HFFc6 (cell line): ENCODE measurements around the gene RNF182. TPM values are rescaled to one million over a fixed set of nuclear protein-coding genes. Genes with fewer than 3 reads are reported as not detected.
"Not testable (repeated sequence)": the region's sequence is repeated elsewhere in the genome, so short reads cannot be mapped to it uniquely, and the experiment has no call there.

Experiments used
- DNase-seq: peaks from one replicate; pipeline ENCODE4 v3.0.0-alpha.2; 2018
- H3K27ac Mint-ChIP-seq: 2 replicates; pipeline ENCODE4 v1.8.0; 2020; ENCODE audit warnings: mild to moderate bottlenecking, mixed read lengths
- H3K27me3 Mint-ChIP-seq: 2 replicates; pipeline ENCODE4 v1.8.0; 2021; ENCODE audit warnings: mild to moderate bottlenecking, moderate library complexity, mixed read lengths; ENCODE audit not compliant: insufficient read depth
- H3K36me3 Mint-ChIP-seq: 2 replicates; pipeline ENCODE4 v1.8.0; 2021; ENCODE audit warnings: low read depth, mixed read lengths
- H3K4me1 Mint-ChIP-seq: 2 replicates; pipeline ENCODE4 v1.8.0; 2020; ENCODE audit warnings: low read depth, mixed read lengths
- H3K4me3 Mint-ChIP-seq: 2 replicates; pipeline ENCODE4 v1.8.0; 2020; ENCODE audit warnings: mild to moderate bottlenecking, moderate library complexity, mixed read lengths
- H3K9me3 Mint-ChIP-seq: 2 replicates; pipeline ENCODE4 v1.8.0; 2020; ENCODE audit warnings: mild to moderate bottlenecking, mixed read lengths
- CTCF ChIP-seq: fragments of 200-600 bp; sonication (generic); IDR thresholded peaks from 2 replicates; pipeline ENCODE4 v1.5.0; 2021; ENCODE audit warnings: antibody characterized with exemption, mild to moderate bottlenecking
- total RNA-seq, 6 experiments: library from RNA; stranded (reverse); fragmentation: NEBNext Ultra II Directional; extraction: Animal tissue kit (Norgen Biotek cat#: 25700); gene quantifications; 2 replicates in 1 of 6; 3 replicates in 5 of 6; pipeline ENCODE4 v1.2.3, GENCODE V29; 2021

The RNF182 gene
- total RNA-seq, 6 experiments from 2014 or later = 0.48 to 6.1 (median 0.84) TPM

GRCh38 chr6:13971303-13971702, 46.6 kb downstream of the RNF182 start:
- no peaks in the 10 kb centered on the region for H3K4me1 Mint-ChIP-seq
- peaks cover 38% of the 10 kb centered on the region for H3K9me3 Mint-ChIP-seq
- H3K27me3 Mint-ChIP-seq = no peaks in the 10 kb centered on the region
- H3K36me3 Mint-ChIP-seq = peaks cover 25% of the 10 kb centered on the region
- no peak for DNase-seq
- no peak overlapping the region for H3K4me3 Mint-ChIP-seq
- H3K27ac Mint-ChIP-seq = no peak overlapping the region
- TF ChIP-seq CTCF = no peak

GRCh38 chr6:13972602-13973001, 47.9 kb downstream of the RNF182 start:
- Mint-ChIP-seq H3K36me3 (peaks cover 25% of the 10 kb centered on the region), H3K9me3 (peaks cover 38% of the 10 kb centered on the region)
- H3K4me3 Mint-ChIP-seq, H3K4me1 Mint-ChIP-seq, DNase-seq, H3K27ac Mint-ChIP-seq, H3K27me3 Mint-ChIP-seq: not testable (repeated sequence)

- not testable (repeated sequence) for H3K4me1 Mint-ChIP-seq, H3K27ac Mint-ChIP-seq, H3K27me3 Mint-ChIP-seq, H3K4me3 Mint-ChIP-seq, DNase-seq
- Mint-ChIP-seq H3K36me3 (peaks cover 25% of the 10 kb centered on the region), H3K9me3 (peaks cover 38% of the 10 kb centered on the region)
These were observed 48.7 kb downstream of the RNF182 start for GRCh38 chr6:13973422-13973821.

- no peak for TF ChIP-seq CTCF
- peaks cover 8% of the 10 kb centered on the region; the same call in 1 of the 2 replicates for H3K9me3 Mint-ChIP-seq
- no peaks in the 10 kb centered on the region for H3K4me1 Mint-ChIP-seq
- H3K27ac Mint-ChIP-seq = no peak overlapping the region
- H3K4me3 Mint-ChIP-seq = no peak overlapping the region
- peaks cover 6% of the 10 kb centered on the region; the same call in 1 of the 2 replicates for H3K36me3 Mint-ChIP-seq
- no peak for DNase-seq
- H3K27me3 Mint-ChIP-seq = peaks cover 3% of the 10 kb centered on the region
These were observed 53.4 kb downstream of the RNF182 start for GRCh38 chr6:13978102-13978640.

GRCh38 chr6:13978787-13979186, 54.0 kb downstream of the RNF182 start:
- no peak overlapping the region for H3K27ac Mint-ChIP-seq
- no peak for TF ChIP-seq CTCF

GRCh38 chr6:13979284-13980171, 54.8 kb downstream of the RNF182 start:
- TF ChIP-seq CTCF = no peak
- H3K4me3 Mint-ChIP-seq = no peak overlapping the region
- no peak overlapping the region for H3K27ac Mint-ChIP-seq
- no peaks in the 10 kb centered on the region for H3K36me3 Mint-ChIP-seq
- peaks cover 9% of the 10 kb centered on the region for H3K4me1 Mint-ChIP-seq
- no peak for DNase-seq
- H3K9me3 Mint-ChIP-seq = no peaks in the 10 kb centered on the region
- peaks cover 3% of the 10 kb centered on the region for H3K27me3 Mint-ChIP-seq

More at GRCh38 chr6:13978787-13979186, 54.0 kb downstream of the RNF182 start:
- peaks cover 2% of the 10 kb centered on the region; the same call in 1 of the 2 replicates for H3K4me1 Mint-ChIP-seq
- peaks cover under 1% of the 10 kb centered on the region; the same call in 1 of the 2 replicates for H3K36me3 Mint-ChIP-seq
- H3K27me3 Mint-ChIP-seq = peaks cover 3% of the 10 kb centered on the region
- H3K9me3 Mint-ChIP-seq = peaks cover 2% of the 10 kb centered on the region; the same call in 1 of the 2 replicates
- no peak overlapping the region for H3K4me3 Mint-ChIP-seq
- DNase-seq = no peak
